Sigmoid colon (tissue), 7 donors: ENCODE data around the gene TMEM209. TPM values are rescaled to one million over a fixed set of nuclear protein-coding genes. Genes with fewer than 3 reads are reported as not detected.
"Not testable (repeated sequence)": the region's sequence is repeated elsewhere in the genome, so short reads cannot be mapped to it uniquely, and the experiment has no call there.

Experiments used
- DNase-seq: peaks from one replicate; pipeline ENCODE4 v3.0.0-alpha.2; 2019
- H3K27ac ChIP-seq, 4 donors: fragments of 200-600 bp; sonication (generic); one replicate each; pipeline ENCODE4 v1.5.1; 2016 to 2019; ENCODE audit warnings: mild to moderate bottlenecking in 1 of 4
- H3K27me3 ChIP-seq, 3 donors: fragments of 200-600 bp; sonication (generic); one replicate each; pipeline ENCODE4 v1.5.1; 2019; ENCODE audit warnings: mild to moderate bottlenecking in 1 of 3
- H3K36me3 ChIP-seq, 4 donors: fragments of 200-600 bp; sonication (generic); one replicate each; pipeline ENCODE4 v1.5.1; 2016 to 2019
- H3K4me1 ChIP-seq, 4 donors: fragments of 200-600 bp; sonication (generic); one replicate each; pipeline ENCODE4 v1.5.1; 2017 to 2019
- H3K4me3 ChIP-seq, 4 donors: fragments of 200-600 bp; sonication (generic); one replicate each; pipeline ENCODE4 v1.5.1; 2017 to 2019; ENCODE audit warnings: mild to moderate bottlenecking in 2 of 4, moderate library complexity in 1 of 4
- H3K9me3 ChIP-seq, 4 donors: fragments of 200-600 bp in 3 of 4; sonication (generic) in 3 of 4; one replicate each; pipeline versions ENCODE4 v1.5.1 to v1.6.1; 2013 to 2019
- CTCF ChIP-seq, 4 experiments: fragments of 450-650 bp in 3 of 4; fragments of 200-600 bp in 1 of 4; IDR thresholded peaks; one replicate each; pipeline ENCODE4 v1.5.1; 2016 to 2019; ENCODE audit warnings: antibody characterized with exemption in 4 of 4, mild to moderate bottlenecking in 3 of 4, moderate library complexity in 2 of 4
- EP300 ChIP-seq, 4 donors: sonication (generic); formaldehyde crosslinking; IDR thresholded peaks; one replicate each; pipeline ENCODE4 v1.6.1; 2017; ENCODE audit warnings: antibody characterized with exemption in 4 of 4
- POLR2A ChIP-seq, 2 donors: fragments of 450-650 bp; IDR thresholded peaks; one replicate each; pipeline ENCODE4 v1.6.1; 2016; ENCODE audit warnings: antibody characterized with exemption in 2 of 2, mild to moderate bottlenecking in 2 of 2, moderate library complexity in 2 of 2
- POLR2AphosphoS5 ChIP-seq, 4 donors: sonication (generic); formaldehyde crosslinking; IDR thresholded peaks; one replicate each; pipeline ENCODE4 v1.6.1; 2017; ENCODE audit warnings: antibody characterized with exemption in 4 of 4
- WGBS, 2 donors: extraction: QIAGEN DNeasy Blood & Tissue Kit; methylation state at CpG; one replicate each; pipeline ENCODE4 v1.1.7; 2013; 5-methylcytosine and 5-hydroxymethylcytosine counted together
- intact Hi-C: fragments of 100-400 bp; cut with DNase I; formaldehyde crosslinking; loops from one replicate; pipeline ENCODE4 v1.15.1; 2023
- polyA plus RNA-seq, 3 donors: library from polyadenylated mRNA; stranded (reverse); fragments of 200-250 nt; gene quantifications; one replicate each; pipeline ENCODE4 v1.2.3, GENCODE V29; 2013
- total RNA-seq, 4 donors: library from RNA; depleted of rRNA; stranded (reverse); fragments of >200 nt; gene quantifications; one replicate each; pipeline ENCODE4 v1.1.0, GENCODE V29; 2016
- donor health status: healthy with polysubstance abuse.
- donor health status: Bipolar disorder and iron deficiency.
- donor health status: healthy.

TMEM209 gene
- total and polyA plus RNA-seq, 7 donors: 3.0 to 9.9 (median 8.7) TPM

- no peak overlapping the region for H3K4me3 ChIP-seq
- H3K9me3 ChIP-seq: no peaks in the 10 kb centered on the region
- TF ChIP-seq POLR2AphosphoS5 (IDR thresholded peaks at IDR 0.05): no peak
- TF ChIP-seq EP300 (IDR thresholded peaks at IDR 0.05): no peak
- TF ChIP-seq POLR2A (IDR thresholded peaks at IDR 0.05): no peak
- no peak for TF ChIP-seq CTCF (IDR thresholded peaks at IDR 0.05)
- H3K4me1 ChIP-seq: peaks cover 0 to 21% (median 20%) of the 10 kb centered on the region in 4 donors
- intact Hi-C loops: no loop called here
- 6 to 59% methylated on average over 1 of the region's 1 CpG for WGBS, 2 donors
- no peaks in the 10 kb centered on the region for H3K27me3 ChIP-seq
- H3K27ac ChIP-seq: peak overlapping the region in 2 of 4 donors; percentile 28 to 44
- H3K36me3 ChIP-seq: peaks cover 0 to 76% (median 22%) of the 10 kb centered on the region in 4 donors
- DNase-seq: no peak
These were observed 77.3 kb downstream of the TMEM209 start for GRCh38 chr7:130127821-130128317.

DNA sequence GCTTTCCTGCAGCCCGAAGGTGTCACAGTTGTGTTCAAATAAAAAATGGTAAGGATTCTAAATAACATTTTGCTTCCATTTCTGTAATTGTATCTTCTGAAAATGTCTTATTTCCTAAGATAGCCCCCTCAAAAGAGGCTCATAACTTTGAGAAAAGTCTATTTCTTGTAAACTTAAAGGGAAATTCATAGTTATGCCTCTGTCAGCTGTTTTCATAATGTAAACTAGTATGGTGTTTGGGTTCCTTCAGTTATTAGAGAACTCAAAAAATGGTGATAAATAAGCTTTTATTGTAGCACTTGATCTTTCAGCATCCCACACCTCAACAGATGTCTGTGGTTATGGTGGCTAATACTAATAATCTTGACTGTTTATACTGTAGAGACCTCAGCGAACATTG, 77.8 kb downstream of the TMEM209 start:
- intact Hi-C loops: no loop called here
- DNase-seq: no peak
- Histone ChIP-seq H3K27ac (peak overlapping the region in 3 of 4 donors; percentile 28 to 44 (median 37)), H3K36me3 (peaks cover under 1 to 76% (median 25%) of the 10 kb centered on the region in 4 donors), H3K4me3 (no peak overlapping the region), H3K4me1 (peaks cover 0 to 21% (median 20%) of the 10 kb centered on the region in 4 donors), H3K9me3 (no peaks in the 10 kb centered on the region), H3K27me3 (no peaks in the 10 kb centered on the region)
- 48 to 49% methylated on average over 2 of the region's 2 CpGs for WGBS, 2 donors
- TF ChIP-seq CTCF (IDR thresholded peaks at IDR 0.05) (no peak), EP300 (IDR thresholded peaks at IDR 0.05) (no peak), POLR2AphosphoS5 (IDR thresholded peaks at IDR 0.05) (no peak), POLR2A (IDR thresholded peaks at IDR 0.05) (no peak)

GRCh38 chr7:130126840-130127239, 78.4 kb downstream of the TMEM209 start:
- WGBS, 2 donors: 92 to 96% methylated on average over 3 of the region's 3 CpGs
- H3K4me1 ChIP-seq: peaks cover 0 to 21% (median 20%) of the 10 kb centered on the region in 4 donors
- peak overlapping the region in 1 of 4 donors; percentile 44 for H3K27ac ChIP-seq
- H3K9me3 ChIP-seq, H3K27me3 ChIP-seq, H3K4me3 ChIP-seq, DNase-seq, intact Hi-C loops: not testable (repeated sequence)
- H3K36me3 ChIP-seq: peaks cover 4 to 76% (median 27%) of the 10 kb centered on the region in 4 donors

GRCh38 chr7:130124711-130125110, 80.5 kb downstream of the TMEM209 start:
- DNase-seq: no peak
- intact Hi-C loops: no loop called here
- Histone ChIP-seq H3K4me3 (no peak overlapping the region), H3K27ac (no peak overlapping the region), H3K27me3 (no peaks in the 10 kb centered on the region), H3K36me3 (peaks cover 4 to 73% (median 31%) of the 10 kb centered on the region in 4 donors), H3K4me1 (peaks cover 0 to 21% (median 20%) of the 10 kb centered on the region in 4 donors), H3K9me3 (no peaks in the 10 kb centered on the region)
- TF ChIP-seq POLR2AphosphoS5 (IDR thresholded peaks at IDR 0.05): no peak
- no peak for TF ChIP-seq POLR2A (IDR thresholded peaks at IDR 0.05)
- no peak for TF ChIP-seq EP300 (IDR thresholded peaks at IDR 0.05)
- TF ChIP-seq CTCF (IDR thresholded peaks at IDR 0.05): no peak
- 96 to 98% methylated on average over 2 of the region's 2 CpGs for WGBS, 2 donors

DNA sequence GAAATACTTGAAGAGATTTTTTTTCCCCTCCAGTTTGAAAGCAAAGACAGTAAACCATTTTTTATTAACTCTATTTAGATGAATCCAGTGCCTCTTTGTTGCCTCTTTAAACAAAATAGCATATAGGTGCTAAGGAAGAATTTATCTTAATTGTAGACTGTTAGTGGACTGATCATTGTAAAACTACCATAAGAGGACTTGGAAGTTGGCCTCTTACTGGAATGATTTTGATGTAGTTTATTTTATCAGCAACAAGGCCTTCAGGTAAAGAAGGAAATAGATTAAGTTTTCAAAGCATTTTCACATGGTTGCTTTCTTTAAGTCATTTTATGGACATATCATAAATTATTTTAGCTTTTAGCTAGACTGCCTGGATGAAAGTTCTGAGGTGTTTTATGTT, 81.7 kb downstream of the TMEM209 start:
- Histone ChIP-seq H3K4me3 (no peak overlapping the region), H3K36me3 (peaks cover 10 to 65% (median 27%) of the 10 kb centered on the region in 4 donors), H3K9me3 (no peaks in the 10 kb centered on the region), H3K27me3 (no peaks in the 10 kb centered on the region), H3K27ac (no peak overlapping the region), H3K4me1 (peaks cover 0 to 21% (median 19%) of the 10 kb centered on the region in 4 donors)
- DNase-seq: no peak
- intact Hi-C loops: no loop called here
- TF ChIP-seq CTCF (IDR thresholded peaks at IDR 0.05) (no peak), EP300 (IDR thresholded peaks at IDR 0.05) (no peak), POLR2A (IDR thresholded peaks at IDR 0.05) (no peak), POLR2AphosphoS5 (IDR thresholded peaks at IDR 0.05) (no peak)
